ENCODE measurements around the gene DGCR2.

The DGCR2 gene

GRCh38 chr22:19126309-19127273 is 4.4 kb upstream of the DGCR2 start:
- no peak for ATAC-seq

GRCh38 chr22:19125474-19126308 is 3.5 kb upstream of the DGCR2 start:
- ATAC-seq = no peak

GRCh38 chr22:19125011-19125410 is 2.8 kb upstream of the DGCR2 start:
- ATAC-seq = no peak

- no peak for ATAC-seq
Measured at GRCh38 chr22:19124377-19124776, 2.2 kb upstream of the DGCR2 start.

GRCh38 chr22:19123936-19124335 is 1.7 kb upstream of the DGCR2 start:
- ATAC-seq = no peak

GRCh38 chr22:19122752-19123492 is 710 bp upstream of the DGCR2 start:
- ATAC-seq = no peak

GRCh38 chr22:19121631-19122142 is 525 bp downstream of the DGCR2 start:
- ATAC-seq = peak; percentile 5 to 12

GRCh38 chr22:19120829-19121630 is 1.2 kb downstream of the DGCR2 start:
- peak in 1 of 2 donors; percentile 4 for ATAC-seq

- ATAC-seq = no peak
Measured at GRCh38 chr22:19119949-19120348, 2.3 kb downstream of the DGCR2 start.

- ATAC-seq = peak; percentile 42 to 47
Measured at GRCh38 chr22:19118329-19118880, 3.8 kb downstream of the DGCR2 start.

- no peak for ATAC-seq
Measured at GRCh38 chr22:19117111-19117512, 5.1 kb downstream of the DGCR2 start.

GRCh38 chr22:19115628-19116027 is 6.6 kb downstream of the DGCR2 start:
- no peak for ATAC-seq

GRCh38 chr22:19114984-19115552 is 7.1 kb downstream of the DGCR2 start:
- ATAC-seq = no peak

- ATAC-seq = no peak
Measured at GRCh38 chr22:19113429-19113828, 8.8 kb downstream of the DGCR2 start.

- ATAC-seq = no peak
Measured at GRCh38 chr22:19111584-19111983, 10.6 kb downstream of the DGCR2 start.

GRCh38 chr22:19111140-19111539 is 11.1 kb downstream of the DGCR2 start:
- ATAC-seq = no peak

- ATAC-seq = no peak
Measured at GRCh38 chr22:19110646-19111045, 11.6 kb downstream of the DGCR2 start.

- ATAC-seq = no peak
Measured at GRCh38 chr22:19110064-19110458, 12.2 kb downstream of the DGCR2 start.

GRCh38 chr22:19109198-19110063 is 12.8 kb downstream of the DGCR2 start:
- ATAC-seq = peak; percentile 91 to 92

GRCh38 chr22:19108807-19109197 is 13.4 kb downstream of the DGCR2 start:
- no peak for ATAC-seq

All from activated CD4-positive, CD25-positive, alpha-beta regulatory T cell treated with anti-CD3 and anti-CD28 coated beads, Interleukin-2, amount 50 U/mL, for 24 hours (primary cell).